NCI-H526 treated with DMSO at 0.1 percent for 48 hours (cell line): ENCODE data around the gene SYP.
"Not testable (repeated sequence)": the region's sequence is repeated elsewhere in the genome, so short reads cannot be mapped to it uniquely, and the experiment has no call there.

Experiments
- DNase-seq: peaks from one replicate; lab custom pipeline; 2025; lab: John Stamatoyannopoulos, UW

Gene SYP

GRCh38 chrX:49189606-49190005 lies 10.4 kb downstream of the SYP start:
- DNase-seq: no peak

- DNase-seq: no peak
These were observed 11.4 kb downstream of the SYP start for GRCh38 chrX:49188468-49189076.

GRCh38 chrX:49187526-49187925 lies 12.5 kb downstream of the SYP start:
- no peak for DNase-seq

GRCh38 chrX:49187028-49187394 lies 13.0 kb downstream of the SYP start:
- no peak for DNase-seq

- DNase-seq: peak; percentile 29
These were observed 13.6 kb downstream of the SYP start, which contains the start of gene PRICKLE3 for GRCh38 chrX:49186125-49187027. TSS of gene PRICKLE3 (minus strand) at chrX:49186373. CDS start at chrX:49186297, 76 bp downstream.

GRCh38 chrX:49184294-49185281 lies 15.4 kb downstream of the SYP start:
- DNase-seq: peak; percentile 86

GRCh38 chrX:49183701-49184281 lies 16.2 kb downstream of the SYP start:
- no peak for DNase-seq

GRCh38 chrX:49179358-49179757 lies 20.6 kb downstream of the SYP start:
- no peak for DNase-seq

GRCh38 chrX:49178537-49178936 lies 21.5 kb downstream of the SYP start:
- no peak for DNase-seq

- no peak for DNase-seq
These were observed 22.0 kb downstream of the SYP start for GRCh38 chrX:49177873-49178480.

- no peak for DNase-seq
These were observed 22.6 kb downstream of the SYP start for GRCh38 chrX:49177338-49177833.

- DNase-seq: no peak
These were observed 23.3 kb downstream of the SYP start for GRCh38 chrX:49176421-49177326.

- DNase-seq: no peak
These were observed 24.3 kb downstream of the SYP start for GRCh38 chrX:49175435-49176274.

- DNase-seq: no peak
These were observed 25.3 kb downstream of the SYP start for GRCh38 chrX:49174723-49175122.

GRCh38 chrX:49173544-49173943 lies 26.4 kb downstream of the SYP start:
- not testable (repeated sequence) for DNase-seq

GRCh38 chrX:49172280-49172780 lies 27.7 kb downstream of the SYP start:
- peak; percentile 15 for DNase-seq

GRCh38 chrX:49171752-49172279 lies 28.2 kb downstream of the SYP start, which contains the start of gene PLP2:
TSS of gene PLP2 (plus strand) at chrX:49171898. CDS start at chrX:49172001, 103 bp downstream.
- peak; percentile 11 for DNase-seq

- DNase-seq: no peak
These were observed 32.3 kb downstream of the SYP start for GRCh38 chrX:49167740-49168108.
